KBM-7 (cell line): ENCODE measurements around the gene MAOB.
"Not testable (repeated sequence)": the region's sequence is repeated elsewhere in the genome, so short reads cannot be mapped to it uniquely, and the experiment has no call there.

Source experiments
- DNase-seq: peaks from one replicate; pipeline ENCODE4 v3.0.0-alpha.2; 2015
- in situ Hi-C: fragments of 300-500 bp; cut with MboI; formaldehyde crosslinking; loops from 2 replicates; pipeline ENCODE4 v1.14.3; 2020; ENCODE audit warnings: low sequenced_read_pairs, low pct_unique_long_range_greater_than_20kb, mixed read lengths

MAOB gene

DNA sequence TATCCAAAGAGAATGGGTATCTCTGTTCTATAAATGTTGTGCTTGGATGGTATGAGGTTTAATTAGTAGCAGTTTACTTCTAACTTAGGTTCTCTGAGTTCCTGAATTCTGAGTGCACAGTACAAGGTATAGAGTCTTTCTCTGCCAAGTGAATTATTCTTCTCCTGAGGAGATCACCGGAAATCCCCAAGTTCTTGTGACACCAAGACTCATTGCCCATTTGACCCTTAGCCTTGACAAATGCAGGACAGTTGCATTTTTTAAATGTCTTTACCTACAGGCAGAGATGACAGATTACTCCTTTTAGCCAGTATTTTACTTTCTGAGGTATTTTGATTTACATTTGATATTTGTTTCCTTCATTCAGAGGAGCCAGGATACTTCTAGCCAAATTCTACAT, 153.3 kb downstream of the MAOB start:
- no peak for DNase-seq
- in situ Hi-C loops, result no loop called here

- in situ Hi-C loops, result no loop called here
- no peak for DNase-seq
Observed at GRCh38 chrX:43728002-43728401, 154.2 kb downstream of the MAOB start.

GRCh38 chrX:43727254-43727653, 155.0 kb downstream of the MAOB start:
- DNase-seq, in situ Hi-C loops: not testable (repeated sequence)

- in situ Hi-C loops, DNase-seq: not testable (repeated sequence)
Observed at GRCh38 chrX:43725227-43725626, 157.0 kb downstream of the MAOB start.

GRCh38 chrX:43720961-43721360, 161.3 kb downstream of the MAOB start:
- DNase-seq, result no peak
- in situ Hi-C loops, result no loop called here

DNA sequence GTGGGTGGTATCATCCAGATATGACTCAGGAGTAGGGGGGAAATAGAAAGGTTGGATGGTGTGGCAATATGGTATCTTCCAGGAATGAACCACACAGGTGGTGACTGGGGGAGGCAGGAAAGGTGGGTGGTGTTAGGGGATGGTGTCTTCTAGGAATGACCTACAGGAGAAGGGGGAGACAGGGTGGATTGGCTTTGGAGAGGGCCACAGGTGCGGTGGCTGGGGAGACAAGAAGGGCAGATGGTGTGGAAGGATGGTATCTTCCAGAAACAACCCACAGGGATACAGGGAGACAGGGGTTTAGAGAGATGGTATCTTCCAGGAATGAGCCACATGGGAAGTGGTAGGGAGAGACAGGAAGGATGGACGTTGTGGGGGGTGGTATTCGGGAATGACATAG, 162.2 kb downstream of the MAOB start:
- in situ Hi-C loops, result no loop called here
- DNase-seq, result no peak

DNA sequence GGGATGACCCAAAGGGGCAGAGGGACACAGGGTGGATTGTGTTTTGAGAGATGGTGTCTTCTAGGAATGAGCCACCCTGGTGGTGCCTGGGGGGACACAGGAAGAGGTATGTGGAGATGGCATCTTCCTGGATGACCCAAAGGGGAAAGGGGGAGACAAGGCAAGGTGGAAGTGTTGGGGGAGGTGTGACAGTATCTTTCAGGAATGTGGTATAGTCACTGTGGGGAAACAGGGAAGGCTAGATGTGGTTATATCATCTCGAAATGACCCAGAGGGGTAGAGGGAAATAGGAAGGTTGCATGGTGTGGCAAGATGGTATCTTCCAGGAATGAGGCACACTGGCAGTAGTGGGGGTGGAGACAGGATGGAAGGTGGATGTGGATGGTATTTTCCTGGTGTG, 163.3 kb downstream of the MAOB start:
- DNase-seq, result no peak
- in situ Hi-C loops, result no loop called here

DNA sequence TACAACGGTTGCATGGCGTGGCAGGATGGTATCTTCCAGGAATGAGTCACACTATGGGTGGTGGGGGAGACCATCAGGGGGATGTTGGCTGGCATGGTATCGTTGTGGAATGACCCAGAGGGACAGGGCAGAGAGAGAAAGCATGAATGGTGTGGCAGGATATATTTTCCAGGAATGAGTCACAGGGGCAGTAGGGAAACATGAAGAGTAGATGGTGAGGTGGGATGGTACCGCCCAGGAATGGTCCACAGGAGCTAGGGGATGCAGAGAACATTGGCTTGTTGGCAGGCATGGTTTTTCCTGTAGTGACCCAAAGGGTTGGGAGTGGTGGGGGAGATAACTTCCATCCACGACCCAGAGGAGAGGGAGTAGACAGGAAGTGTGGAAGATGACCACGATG, 163.7 kb downstream of the MAOB start:
- in situ Hi-C loops, result no loop called here
- no peak for DNase-seq

DNA sequence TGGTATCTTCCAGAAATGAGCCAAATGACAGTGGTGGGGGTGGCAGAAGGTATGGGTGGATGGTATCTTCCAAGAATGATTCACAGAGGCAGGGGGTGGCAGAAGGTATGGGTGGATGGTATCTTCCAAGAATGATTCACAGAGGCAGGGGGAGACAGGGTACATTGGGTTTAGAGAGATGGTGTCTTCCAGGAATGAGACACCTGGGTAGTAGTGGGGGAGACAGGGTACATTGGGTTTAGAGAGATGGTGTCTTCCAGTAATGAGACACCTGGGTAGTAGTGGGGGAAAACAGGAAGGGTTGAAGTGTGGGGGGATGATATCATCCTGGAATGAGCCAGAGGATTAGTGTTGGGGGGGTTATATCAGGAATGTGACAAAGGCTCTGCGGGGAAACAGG, 164.2 kb downstream of the MAOB start:
- in situ Hi-C loops, result no loop called here
- DNase-seq, result no peak

- DNase-seq, result no peak
Observed at GRCh38 chrX:43717161-43717560, 165.1 kb downstream of the MAOB start.

DNA sequence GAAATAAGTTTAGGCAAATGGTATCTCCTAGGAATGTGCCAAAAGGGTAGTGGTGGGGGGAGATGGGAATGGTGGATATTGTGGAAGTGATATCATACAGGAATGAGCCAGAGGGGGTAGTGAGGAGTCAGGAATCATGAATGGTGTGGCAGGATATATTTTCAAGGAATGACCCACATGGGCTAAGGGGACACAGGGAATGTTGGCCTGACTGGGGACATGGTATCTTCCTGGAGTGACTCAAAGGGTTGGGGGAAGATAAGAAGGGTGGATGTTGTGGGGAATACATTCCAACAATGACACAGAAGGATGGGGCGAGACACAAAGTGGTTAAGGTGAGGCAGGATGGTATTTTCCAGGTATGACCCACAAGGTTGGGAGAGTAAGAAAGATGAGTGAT, 165.6 kb downstream of the MAOB start:
- DNase-seq, result no peak
- in situ Hi-C loops, result no loop called here

More at GRCh38 chrX:43717161-43717560, 165.1 kb downstream of the MAOB start:
- in situ Hi-C loops, result no loop called here
